LNCaP clone FGC (cell line): ENCODE data around the gene NHERF2.

Experiments
- DNase-seq: peaks from one replicate; pipeline ENCODE4 v3.0.0-alpha.2; 2011; ENCODE audit warnings: low read depth
- H3K4me3 ChIP-seq: 2 replicates; pipeline ENCODE4 v1.5.1; 2011; ENCODE audit warnings: mild to moderate bottlenecking, low read depth, low read length, control low read depth
- TF ChIP-seq, protein P1 (sequence below): IDR thresholded peaks from 2 replicates; pipeline ENCODE4 v1.5.1; 2012; ENCODE audit warnings: mild to moderate bottlenecking; ENCODE audit not compliant: control insufficient read depth, insufficient read depth; ENCODE audit errors: extremely low read depth

The NHERF2 gene

GRCh38 chr16:2066139-2066538 lies 39.4 kb downstream of the NHERF2 start:
- no peak overlapping the region for H3K4me3 ChIP-seq
- TF ChIP-seq, protein P1, sequence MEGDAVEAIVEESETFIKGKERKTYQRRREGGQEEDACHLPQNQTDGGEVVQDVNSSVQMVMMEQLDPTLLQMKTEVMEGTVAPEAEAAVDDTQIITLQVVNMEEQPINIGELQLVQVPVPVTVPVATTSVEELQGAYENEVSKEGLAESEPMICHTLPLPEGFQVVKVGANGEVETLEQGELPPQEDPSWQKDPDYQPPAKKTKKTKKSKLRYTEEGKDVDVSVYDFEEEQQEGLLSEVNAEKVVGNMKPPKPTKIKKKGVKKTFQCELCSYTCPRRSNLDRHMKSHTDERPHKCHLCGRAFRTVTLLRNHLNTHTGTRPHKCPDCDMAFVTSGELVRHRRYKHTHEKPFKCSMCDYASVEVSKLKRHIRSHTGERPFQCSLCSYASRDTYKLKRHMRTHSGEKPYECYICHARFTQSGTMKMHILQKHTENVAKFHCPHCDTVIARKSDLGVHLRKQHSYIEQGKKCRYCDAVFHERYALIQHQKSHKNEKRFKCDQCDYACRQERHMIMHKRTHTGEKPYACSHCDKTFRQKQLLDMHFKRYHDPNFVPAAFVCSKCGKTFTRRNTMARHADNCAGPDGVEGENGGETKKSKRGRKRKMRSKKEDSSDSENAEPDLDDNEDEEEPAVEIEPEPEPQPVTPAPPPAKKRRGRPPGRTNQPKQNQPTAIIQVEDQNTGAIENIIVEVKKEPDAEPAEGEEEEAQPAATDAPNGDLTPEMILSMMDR, result no peak
- DNase-seq, result no peak

DNA sequence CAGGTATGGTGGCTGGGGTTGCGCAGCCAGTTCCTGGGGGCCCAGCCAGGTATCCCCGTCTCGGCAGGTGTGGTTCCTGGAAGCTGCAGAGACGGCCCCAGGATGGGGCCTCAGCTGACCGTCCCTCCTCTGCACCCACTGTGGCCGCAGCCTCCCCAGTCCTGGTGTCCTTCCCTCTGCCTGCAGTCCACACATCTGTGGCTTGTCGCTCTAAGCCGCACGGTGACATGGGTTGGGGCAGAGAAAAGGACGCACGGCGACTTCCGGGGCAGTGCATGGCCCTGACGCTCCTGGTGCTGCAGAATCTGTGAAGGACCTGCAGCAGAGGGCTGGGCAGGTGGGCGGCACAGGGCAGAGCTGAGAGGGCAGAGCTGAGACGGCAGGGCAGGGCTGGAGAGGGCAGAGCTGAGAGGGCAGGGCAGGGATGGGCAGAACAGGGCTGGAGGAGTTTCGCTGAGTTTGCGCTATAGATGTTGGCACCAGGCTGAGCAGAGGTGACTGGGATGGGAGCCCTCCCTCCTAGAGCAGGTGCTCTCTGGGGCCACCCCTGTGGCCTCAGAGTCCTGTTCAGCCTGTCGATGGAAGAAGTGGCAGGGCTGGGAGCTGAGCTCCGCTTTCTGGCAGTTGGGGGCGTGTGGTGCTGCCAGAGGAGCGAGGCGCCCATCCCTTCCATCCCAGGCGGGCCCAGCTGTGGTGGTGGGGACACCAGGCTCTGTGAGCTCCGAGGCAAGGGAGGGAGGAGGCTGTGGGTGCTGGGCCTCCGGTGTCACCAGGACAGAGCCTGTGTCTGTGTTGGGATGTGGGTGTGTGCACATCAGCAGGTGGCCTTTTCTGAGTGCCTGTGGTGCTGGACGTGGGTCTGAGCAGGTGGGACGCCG lies 44.1 kb downstream of the NHERF2 start:
- H3K4me3 ChIP-seq, result no peak overlapping the region
- DNase-seq, result no peak
- TF ChIP-seq, protein P1, result no peak

GRCh38 chr16:2071454-2072202 lies 44.9 kb downstream of the NHERF2 start:
- TF ChIP-seq, protein P1, result no peak
- DNase-seq, result no peak
- no peak overlapping the region for H3K4me3 ChIP-seq

DNA sequence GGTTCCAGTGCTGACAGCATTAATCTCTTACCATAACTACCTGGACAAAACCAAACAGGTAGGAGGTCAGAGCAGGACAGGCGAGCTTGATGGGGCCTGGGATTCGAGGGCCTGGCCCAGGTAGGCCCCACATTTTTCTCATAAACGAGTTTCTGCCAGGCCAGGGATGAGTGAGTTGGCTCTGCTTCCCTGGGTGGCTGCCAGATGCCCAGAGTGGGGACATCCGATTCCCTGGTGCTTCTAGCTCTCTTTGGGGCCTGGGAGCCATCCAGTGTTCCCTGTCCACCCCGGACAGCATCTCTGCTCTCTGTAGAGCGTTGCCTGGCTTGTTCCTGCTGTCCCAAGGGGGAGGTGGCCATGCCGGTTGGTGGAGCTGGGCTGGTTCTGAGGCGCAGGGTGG lies 46.2 kb downstream of the NHERF2 start:
- DNase-seq, result no peak
- TF ChIP-seq, protein P1, result no peak
- H3K4me3 ChIP-seq, result no peak overlapping the region

GRCh38 chr16:2074071-2074470 lies 47.4 kb downstream of the NHERF2 start:
- H3K4me3 ChIP-seq, result no peak overlapping the region
- TF ChIP-seq, protein P1, result no peak
- no peak for DNase-seq

DNA sequence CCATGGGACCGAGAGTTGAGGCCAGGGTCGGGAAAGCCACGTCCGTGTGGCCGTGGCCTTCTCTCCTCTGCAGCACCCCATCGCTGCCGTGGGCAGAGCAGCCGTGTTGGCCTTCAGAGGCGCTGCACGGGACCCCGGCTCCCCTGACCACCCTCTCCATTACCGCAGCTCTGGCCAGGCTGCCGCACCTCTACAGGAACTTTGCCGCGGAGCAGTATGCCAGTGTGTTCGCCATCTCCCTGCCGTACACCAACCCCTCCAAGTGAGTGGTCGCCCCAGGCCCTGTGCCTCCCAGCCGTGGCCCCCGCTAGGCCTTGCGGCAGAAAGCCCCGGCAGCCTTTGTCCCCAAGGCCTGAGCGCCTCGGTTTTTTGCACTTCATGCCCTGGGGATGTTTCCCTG lies 48.9 kb downstream of the NHERF2 start:
- TF ChIP-seq, protein P1, result no peak
- H3K4me3 ChIP-seq, result no peak overlapping the region
- no peak for DNase-seq
